ENCODE results near the gene USP40.

The USP40 gene

DNA sequence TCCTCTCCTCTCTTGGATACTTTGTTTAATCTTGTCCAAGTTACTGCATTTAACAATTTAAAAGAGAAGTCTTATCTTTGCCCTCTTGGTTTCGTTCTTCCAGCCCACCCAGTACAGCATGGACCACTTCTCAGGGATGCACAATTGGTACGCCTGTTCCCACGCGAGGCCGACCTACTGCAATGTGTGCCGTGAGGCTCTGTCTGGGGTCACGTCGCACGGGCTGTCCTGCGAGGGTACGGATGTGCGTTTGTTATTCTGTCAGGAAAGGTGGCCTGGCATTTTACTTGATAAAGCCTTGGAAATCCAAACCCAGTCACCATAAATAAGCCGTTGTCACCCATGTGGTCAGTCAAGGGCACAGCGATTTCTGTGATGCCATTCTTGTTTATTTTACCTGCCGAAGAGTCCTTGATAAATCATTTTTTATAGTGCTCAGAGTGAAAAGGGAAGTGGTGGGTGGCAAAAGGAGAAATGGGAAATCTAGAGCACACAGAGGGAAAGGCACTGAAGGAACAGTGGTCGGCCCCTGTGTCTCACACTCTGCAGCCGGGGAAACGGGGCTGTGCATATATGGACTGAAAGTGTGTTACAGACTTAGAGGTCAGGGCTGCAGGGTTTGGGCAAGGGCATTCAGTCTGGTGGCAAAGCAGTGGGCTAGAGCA, 131.8 kb downstream of the USP40 start:
- TF ChIP-seq, protein P1, sequence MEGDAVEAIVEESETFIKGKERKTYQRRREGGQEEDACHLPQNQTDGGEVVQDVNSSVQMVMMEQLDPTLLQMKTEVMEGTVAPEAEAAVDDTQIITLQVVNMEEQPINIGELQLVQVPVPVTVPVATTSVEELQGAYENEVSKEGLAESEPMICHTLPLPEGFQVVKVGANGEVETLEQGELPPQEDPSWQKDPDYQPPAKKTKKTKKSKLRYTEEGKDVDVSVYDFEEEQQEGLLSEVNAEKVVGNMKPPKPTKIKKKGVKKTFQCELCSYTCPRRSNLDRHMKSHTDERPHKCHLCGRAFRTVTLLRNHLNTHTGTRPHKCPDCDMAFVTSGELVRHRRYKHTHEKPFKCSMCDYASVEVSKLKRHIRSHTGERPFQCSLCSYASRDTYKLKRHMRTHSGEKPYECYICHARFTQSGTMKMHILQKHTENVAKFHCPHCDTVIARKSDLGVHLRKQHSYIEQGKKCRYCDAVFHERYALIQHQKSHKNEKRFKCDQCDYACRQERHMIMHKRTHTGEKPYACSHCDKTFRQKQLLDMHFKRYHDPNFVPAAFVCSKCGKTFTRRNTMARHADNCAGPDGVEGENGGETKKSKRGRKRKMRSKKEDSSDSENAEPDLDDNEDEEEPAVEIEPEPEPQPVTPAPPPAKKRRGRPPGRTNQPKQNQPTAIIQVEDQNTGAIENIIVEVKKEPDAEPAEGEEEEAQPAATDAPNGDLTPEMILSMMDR (IDR thresholded peaks at IDR 0.05; ENCODE audit: borderline replicate concordance, control extremely low read depth, extremely low read depth, insufficient read depth, missing control alignments) = no peak
- DNase-seq (ENCODE audit: low spot score) = no peak
- in situ Hi-C loops (cut with MboI; ENCODE audit: low sequenced_read_pairs, unreplicated experiment) = no loop called here

DNA sequence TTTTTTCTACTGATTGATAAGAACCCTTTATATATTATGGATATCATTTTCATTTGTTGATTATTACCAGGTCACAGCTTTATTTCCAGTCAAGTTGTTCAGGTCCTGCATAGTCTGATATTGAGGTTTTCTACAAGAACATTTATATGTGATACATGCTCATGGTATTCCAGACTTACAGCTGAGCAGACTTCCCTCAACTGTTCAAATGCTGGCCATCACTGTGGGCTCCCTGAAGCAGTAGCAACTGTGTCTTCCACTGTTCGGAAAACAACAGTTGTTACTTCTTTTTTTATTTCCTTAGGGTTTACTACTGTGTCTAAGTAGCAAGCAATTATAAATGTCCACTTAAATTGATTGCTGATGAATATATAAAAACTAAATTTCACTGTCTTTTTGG, 132.8 kb downstream of the USP40 start:
- DNase-seq (ENCODE audit: low spot score) = no peak
- in situ Hi-C loops (cut with MboI; ENCODE audit: low sequenced_read_pairs, unreplicated experiment) = no loop called here

DNA sequence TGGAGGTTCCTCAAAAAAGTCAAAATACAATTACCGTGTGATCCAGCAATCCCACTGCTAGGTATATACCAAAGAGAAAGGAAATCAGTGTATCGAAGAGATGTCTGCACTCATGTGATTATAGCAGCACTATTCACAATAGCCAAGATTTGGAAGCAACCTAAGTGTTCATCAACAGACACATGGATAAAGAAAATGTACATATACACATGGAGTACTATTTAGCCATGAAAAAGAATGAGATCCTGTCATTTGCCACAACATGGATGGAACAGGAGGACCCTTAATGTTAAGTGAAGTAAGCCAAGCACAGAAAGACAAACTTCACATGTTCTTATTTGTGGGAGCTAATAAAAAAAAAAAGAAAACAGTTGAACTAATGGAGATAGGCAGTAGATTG, 133.6 kb downstream of the USP40 start:
- DNase-seq (ENCODE audit: low spot score) = no peak
- in situ Hi-C loops (cut with MboI; ENCODE audit: low sequenced_read_pairs, unreplicated experiment) = no loop called here
- TF ChIP-seq, protein P1 (IDR thresholded peaks at IDR 0.05; ENCODE audit: borderline replicate concordance, control extremely low read depth, extremely low read depth, insufficient read depth, missing control alignments) = no peak

More for the DNA sequence above, 132.8 kb downstream of the USP40 start:
- TF ChIP-seq, protein P1 (IDR thresholded peaks at IDR 0.05; ENCODE audit: borderline replicate concordance, control extremely low read depth, extremely low read depth, insufficient read depth, missing control alignments) = no peak

DNA sequence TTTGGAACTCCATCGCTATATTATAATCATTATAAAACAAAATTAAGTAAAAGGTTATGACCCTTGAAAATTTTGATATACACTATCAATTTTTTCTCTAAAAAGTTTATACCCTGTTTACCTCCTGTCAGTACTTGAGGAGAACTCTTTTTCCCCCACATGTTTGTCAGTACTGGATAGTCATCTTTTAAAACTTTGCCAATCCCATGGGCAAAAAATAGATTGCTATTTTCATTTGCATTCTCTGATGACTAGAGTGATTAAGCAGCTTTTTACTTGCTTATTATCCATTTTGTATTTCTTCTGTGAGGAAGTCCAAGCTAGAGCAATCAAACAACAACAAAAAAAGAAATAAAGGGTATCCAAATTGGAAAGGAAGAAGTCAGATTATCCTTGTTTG, 135.9 kb downstream of the USP40 start:
- in situ Hi-C loops (cut with MboI; ENCODE audit: low sequenced_read_pairs, unreplicated experiment) = no loop called here
- TF ChIP-seq, protein P1 (IDR thresholded peaks at IDR 0.05; ENCODE audit: borderline replicate concordance, control extremely low read depth, extremely low read depth, insufficient read depth, missing control alignments) = no peak

DNA sequence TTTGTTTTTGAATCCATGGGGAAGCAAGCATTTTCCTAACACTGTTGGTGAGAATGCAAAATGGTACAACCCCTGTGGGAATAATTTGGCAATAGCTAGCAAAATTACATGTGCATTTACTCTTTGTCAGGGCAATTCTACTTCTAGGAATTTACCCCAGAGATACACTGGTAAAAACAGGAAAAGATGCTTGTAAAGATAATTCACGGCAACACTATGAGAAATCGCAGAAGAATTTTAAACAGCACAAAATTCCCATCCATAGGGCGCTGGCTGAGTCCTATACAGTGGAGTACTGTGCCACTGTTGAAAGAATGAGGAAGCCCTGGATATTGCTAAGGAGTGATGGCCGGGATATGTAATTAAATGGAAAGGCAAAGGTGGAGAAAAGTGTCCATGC, 136.5 kb downstream of the USP40 start:
- in situ Hi-C loops (cut with MboI; ENCODE audit: low sequenced_read_pairs, unreplicated experiment) = no loop called here
- DNase-seq (ENCODE audit: low spot score) = no peak
- TF ChIP-seq, protein P1 (IDR thresholded peaks at IDR 0.05; ENCODE audit: borderline replicate concordance, control extremely low read depth, extremely low read depth, insufficient read depth, missing control alignments) = no peak

More for the DNA sequence above, 135.9 kb downstream of the USP40 start:
- no peak for DNase-seq (ENCODE audit: low spot score)

DNA sequence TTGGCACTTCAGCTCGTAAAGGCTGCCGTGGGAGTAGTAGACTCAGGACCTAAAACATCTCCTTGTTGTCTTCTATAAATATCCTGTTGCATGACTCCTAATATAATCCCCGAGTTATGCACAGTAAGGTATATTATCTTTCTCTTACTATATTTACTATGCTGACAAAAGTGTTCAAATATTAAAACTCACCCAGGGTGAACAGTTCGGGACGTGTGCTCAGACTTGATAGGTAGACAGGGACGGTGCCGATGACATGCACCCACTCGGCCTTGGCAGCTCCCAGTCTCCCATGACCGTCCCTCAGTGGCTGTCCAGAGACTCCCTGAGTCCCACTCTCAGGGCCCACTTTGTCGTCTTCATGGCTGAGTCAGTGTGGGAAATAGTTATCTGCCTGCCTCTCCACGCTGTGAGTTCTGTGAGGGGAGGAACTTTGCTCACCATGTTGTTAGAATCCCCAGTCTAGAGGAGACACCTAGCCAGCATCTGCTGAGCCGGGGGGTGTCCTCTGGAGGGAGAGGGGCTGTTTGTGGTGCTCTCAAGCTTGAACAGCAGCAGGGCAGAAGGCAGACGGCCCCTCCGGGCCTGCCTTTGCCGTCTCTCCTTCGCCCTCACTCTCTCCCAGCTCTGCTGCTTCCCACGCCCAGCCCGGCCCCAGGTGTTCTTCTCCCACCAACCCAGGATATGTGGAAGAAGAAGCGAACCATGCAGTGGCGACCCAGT, 137.2 kb downstream of the USP40 start:
- no peak for DNase-seq (ENCODE audit: low spot score)
- TF ChIP-seq, protein P1 (IDR thresholded peaks at IDR 0.05; ENCODE audit: borderline replicate concordance, control extremely low read depth, extremely low read depth, insufficient read depth, missing control alignments) = no peak
- in situ Hi-C loops (cut with MboI; ENCODE audit: low sequenced_read_pairs, unreplicated experiment) = no loop called here
